HG02938 (cell line): Measurements from ENCODE around the gene SVEP1.

Source experiments
- ATAC-seq: cut with Tn5 transposase; IDR thresholded peaks from one replicate; pipeline ENCODE4 v1.9.1; 2021; ENCODE audit warnings: mild to moderate bottlenecking, moderate library complexity; ENCODE audit not compliant: unreplicated experiment

The SVEP1 gene

DNA sequence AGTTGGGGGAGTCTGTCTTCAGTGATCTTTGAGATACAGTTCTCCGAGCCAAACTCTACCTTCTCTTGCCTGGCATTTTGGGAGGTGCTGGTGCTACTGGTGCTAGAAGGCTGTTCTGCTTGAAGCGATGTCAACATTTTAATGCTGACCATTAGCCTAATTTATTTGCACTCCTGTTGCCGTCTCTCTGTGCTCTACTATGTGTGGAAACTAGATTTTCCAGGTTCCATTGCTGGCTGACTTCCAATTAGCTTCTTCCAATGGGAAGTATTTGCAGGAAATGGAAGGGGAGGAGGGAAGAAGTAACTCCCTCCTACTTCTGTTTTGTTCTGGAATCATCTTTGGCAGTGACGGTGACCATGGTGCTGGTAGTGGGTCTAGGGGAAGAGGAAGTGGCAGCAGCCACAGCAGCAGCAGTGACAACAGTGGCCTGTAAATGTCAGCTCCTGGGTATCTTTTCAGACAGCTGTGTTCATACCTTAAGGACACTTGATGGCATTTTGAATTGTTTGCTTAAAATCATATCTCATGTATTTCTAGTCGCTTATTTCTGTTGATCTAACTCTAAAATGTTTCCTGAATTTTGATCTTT is 249.8 kb downstream of the SVEP1 start:
- no peak for ATAC-seq

DNA sequence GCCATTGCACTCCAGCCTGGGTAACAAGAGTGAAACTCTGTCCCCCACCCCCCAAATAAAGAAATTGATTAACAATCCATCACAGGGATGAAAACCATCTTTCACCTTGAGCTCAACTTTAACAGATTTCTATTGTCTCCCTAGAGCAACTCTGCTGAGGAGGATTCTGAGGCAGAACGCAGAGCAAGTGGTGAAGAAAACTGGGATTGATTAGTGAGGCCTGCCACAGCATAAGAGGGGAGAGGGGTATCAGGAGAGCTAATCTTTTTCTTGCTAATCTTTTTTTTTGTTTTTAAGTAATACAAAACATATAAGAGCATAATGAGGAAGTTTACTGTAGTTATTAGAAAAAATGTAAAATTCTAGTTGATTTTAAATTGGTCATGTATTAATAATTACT is 250.8 kb downstream of the SVEP1 start:
- ATAC-seq: no peak

DNA sequence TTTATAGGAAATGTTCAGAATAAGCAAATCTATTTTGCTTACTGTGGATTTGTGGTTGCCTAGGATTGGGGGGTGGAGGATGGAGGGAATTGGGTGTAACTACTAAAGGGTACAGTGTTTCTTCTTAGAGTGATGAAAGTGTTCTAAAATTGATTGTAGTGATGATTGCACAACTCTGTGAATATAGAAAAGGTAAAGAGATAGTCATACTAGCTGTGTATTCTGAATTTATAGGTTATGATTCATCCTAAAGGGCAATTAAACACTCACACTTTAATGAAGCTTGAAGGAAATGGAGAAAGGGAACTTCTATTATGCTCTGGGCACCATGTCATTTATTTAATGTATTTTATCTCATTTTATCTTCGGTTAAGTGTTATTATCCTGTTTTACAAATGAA is 251.8 kb downstream of the SVEP1 start:
- no peak for ATAC-seq

DNA sequence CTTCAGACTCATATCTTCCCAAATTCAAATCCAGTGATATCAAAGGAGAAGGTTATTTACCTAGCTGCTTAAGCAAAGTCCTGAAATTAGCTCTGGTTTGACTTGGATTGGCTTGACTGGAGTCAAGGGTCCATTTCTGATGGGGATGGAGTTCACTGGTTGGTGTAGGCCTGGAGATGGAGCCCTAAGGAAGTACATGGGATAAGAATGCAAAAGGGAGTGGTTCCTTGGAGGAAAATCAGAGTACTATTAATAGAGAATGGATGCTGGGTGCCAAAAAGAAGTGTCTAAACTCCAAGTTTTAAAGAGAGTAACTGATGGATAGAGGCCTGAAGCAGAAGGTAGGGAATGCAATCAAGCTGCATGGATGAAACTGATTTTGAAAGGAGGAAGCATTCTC is 255.7 kb downstream of the SVEP1 start:
- ATAC-seq: no peak

DNA sequence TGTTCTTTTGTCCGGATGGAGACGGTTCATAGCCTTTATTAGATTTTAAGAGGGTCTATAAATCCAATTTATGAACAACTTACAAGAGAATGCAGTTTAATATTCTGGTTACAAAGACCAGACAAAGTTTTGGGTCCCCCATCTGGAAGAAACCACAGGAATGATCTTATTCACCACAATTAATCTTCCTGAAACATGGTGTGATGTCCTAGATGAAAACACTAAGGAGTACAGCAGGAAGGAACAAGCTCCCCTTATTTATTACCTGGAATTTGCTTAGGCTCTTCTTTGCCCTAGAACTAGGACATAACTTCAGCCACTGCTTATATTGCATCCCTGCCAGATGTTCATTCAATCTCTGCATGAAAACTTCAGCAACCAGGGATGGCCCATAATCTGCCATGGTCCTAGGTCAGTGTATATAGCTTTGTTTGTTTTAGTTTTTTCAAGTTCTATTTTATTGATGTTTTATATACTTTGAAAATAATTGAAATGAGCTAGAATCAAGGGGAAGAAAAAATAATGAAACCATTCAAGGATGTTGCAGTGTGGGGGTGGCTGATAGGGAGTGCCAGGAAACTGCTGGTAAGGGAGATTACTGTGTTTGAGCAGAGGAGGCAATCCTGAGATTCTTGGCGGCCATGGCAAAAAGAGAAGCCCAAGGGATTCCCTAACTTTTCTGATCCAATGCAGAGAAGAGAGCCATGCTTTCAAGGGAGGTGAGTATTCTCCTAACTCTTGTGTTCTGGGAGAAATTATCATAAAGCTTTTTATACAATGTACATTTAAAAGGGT is 258.7 kb downstream of the SVEP1 start:
- no peak for ATAC-seq

DNA sequence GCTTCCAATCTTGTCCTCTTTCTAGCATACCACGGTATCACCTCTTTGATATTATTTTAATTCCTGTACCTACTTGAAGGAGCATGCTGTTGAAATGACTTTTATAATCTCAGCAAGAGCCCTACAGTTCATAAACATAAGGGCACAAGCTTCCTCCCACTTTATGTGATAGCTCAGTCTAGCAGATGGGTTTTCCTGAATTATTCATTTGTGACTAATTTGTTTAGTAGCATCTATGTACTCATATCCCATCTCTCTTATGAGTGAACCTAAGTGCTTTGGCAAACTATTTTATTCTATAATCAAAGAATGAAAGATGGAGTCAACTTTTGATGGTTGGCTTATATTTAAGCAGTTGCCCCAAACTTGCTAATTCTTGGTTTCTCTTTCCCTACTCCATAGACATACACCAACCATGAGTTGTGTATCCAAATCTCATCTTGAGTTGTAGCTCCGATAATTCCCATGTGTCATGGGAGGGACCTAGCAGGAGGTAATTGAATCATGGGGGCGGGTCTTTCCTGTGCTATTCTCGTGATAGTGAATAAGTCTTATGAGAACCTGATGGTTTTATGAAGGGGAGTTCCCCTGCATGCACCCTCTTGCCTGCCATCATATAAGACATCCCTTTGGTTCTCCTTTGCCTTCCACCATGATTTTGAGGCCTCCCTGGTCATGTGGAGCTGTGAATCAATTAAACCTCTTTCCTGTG is 259.6 kb downstream of the SVEP1 start:
- no peak for ATAC-seq

DNA sequence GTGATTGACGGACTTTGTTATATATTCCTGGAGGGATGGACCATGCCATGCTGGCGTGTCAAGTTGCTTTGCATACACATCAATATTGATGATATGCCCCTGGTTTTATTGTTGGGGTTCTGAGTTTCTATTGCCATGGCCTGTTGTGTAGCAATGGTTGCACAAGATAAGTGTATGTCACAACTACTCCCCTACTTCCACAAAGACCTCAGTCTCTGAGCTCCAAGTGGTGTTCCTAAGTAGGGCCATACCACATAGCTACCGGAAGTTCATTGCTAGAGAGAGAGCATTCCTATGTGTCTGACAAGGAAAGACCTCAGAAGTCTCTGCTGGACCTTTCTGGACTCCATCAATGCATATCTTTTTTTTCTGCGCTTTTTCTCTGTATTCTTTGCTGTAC is 261.6 kb downstream of the SVEP1 start:
- ATAC-seq: no peak

DNA sequence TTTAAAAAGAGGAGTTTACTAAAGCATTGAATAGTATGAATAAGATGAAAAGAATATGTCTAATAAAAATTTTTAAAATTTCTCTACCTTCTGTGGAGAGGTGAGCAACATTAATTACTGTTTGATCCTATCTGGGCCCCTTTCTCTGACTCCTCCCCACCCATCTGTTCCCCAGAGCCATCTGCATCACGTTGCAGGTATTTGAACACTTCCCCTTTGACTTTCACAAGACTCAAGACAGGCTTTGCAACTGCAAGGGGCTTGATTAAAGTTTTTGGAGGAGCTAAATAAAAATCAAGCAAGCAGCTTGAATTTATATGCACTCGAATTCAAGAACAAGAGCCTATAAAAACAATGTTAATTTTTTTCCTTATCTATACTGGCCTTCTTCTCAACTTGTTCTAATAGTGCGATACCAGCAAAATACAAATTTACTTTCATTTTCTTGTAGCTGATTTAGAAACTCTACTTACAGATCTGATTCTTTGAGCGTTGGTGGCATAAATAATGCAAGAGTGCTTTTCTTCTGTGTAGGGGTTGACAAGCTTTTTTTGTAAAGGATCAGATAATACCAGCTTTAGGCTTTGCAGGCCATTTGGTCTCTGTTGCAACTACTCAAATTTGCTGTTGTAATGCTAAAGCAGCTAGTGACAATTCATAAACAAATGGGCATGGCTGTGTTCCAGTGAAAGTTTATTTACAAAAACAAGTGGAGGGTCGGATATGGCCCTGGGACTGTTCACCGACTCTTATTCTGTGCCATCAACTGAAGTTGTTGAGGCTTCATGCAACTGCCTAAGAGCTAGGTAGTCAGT is 263.1 kb downstream of the SVEP1 start:
- ATAC-seq: peak; percentile 98
